Thoracic aorta (tissue), 2 donors: ENCODE data around the gene TLR5. TPM values are rescaled to one million over a fixed set of nuclear protein-coding genes. Genes with fewer than 3 reads are reported as not detected.
"Not testable (repeated sequence)": the region's sequence is repeated elsewhere in the genome, so short reads cannot be mapped to it uniquely, and the experiment has no call there.

Source experiments
- ATAC-seq: fragments of 150-250 bp; one replicate; pipeline ENCODE4 v1.8.0; 2017; ENCODE audit warnings: low read depth; ENCODE audit not compliant: insufficient number of reproducible peaks, low FRiP score
- DNase-seq: peaks from one replicate; pipeline ENCODE4 v3.0.0-alpha.2; 2020; ENCODE audit warnings: low spot score
- H3K27ac ChIP-seq, 2 donors: fragments of 200-600 bp; sonication (generic); 1 replicate in 1 of 2; 2 replicates in 1 of 2; pipeline ENCODE4 v1.5.1; 2016; ENCODE audit warnings: mild to moderate bottlenecking in 2 of 2, moderate library complexity in 2 of 2
- H3K27me3 ChIP-seq: fragments of 200-600 bp; sonication (generic); replicated peaks from 2 replicates; pipeline ENCODE4 v1.6.0; 2016; ENCODE audit warnings: mild to moderate bottlenecking; ENCODE audit not compliant: insufficient read depth
- H3K36me3 ChIP-seq: fragments of 200-600 bp; sonication (generic); one replicate; pipeline ENCODE4 v1.5.1; 2016
- H3K4me1 ChIP-seq, 2 donors: fragments of 200-600 bp; sonication (generic); 1 replicate in 1 of 2; 2 replicates in 1 of 2; pipeline versions ENCODE4 v1.5.1 to v1.6.0; 2016; ENCODE audit warnings: low read depth in 2 of 2, mild to moderate bottlenecking in 1 of 2; ENCODE audit not compliant: control insufficient read depth in 1 of 2
- H3K4me3 ChIP-seq: fragments of 200-600 bp; sonication (generic); 2 replicates; pipeline ENCODE4 v1.5.1; 2016; ENCODE audit warnings: mild to moderate bottlenecking
- H3K9me3 ChIP-seq: fragments of 200-600 bp; sonication (generic); 2 replicates; pipeline ENCODE4 v1.5.1; 2016
- total RNA-seq, 2 donors: library from RNA; depleted of rRNA; stranded (reverse); fragments of >200 nt; gene quantifications; one replicate each; pipeline versions ENCODE4 v1.1.0 to v1.2.3, GENCODE V29; 2016
- TF ChIP-seq, protein P1 (sequence below): fragments of 200-600 bp; sonication (generic); IDR thresholded peaks from one replicate; pipeline ENCODE4 v1.5.1; 2019; ENCODE audit warnings: antibody characterized with exemption

Gene TLR5
- total RNA-seq, 2 donors from 2014 or later, result 5.4 to 20.2 TPM

DNA sequence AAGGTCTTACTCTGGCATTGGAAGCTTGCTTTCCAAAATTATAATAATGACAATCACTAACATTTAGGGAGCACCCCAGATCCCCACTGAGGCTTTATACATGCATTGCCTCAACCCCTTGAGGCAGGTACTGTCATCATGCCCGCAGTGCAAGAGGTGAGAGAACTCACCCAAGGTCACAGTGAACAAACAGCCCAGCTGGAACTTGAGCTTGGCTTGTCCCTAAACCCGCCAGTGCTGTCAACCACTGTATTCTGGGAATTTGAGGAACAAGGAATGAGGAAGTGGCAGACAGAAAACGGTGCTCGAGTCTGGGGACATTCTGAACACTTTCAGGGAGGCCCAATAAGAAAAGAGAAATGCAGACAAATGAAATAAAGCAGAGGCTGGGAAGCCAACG is 34.6 kb upstream of the TLR5 start:
- no peak for DNase-seq
- H3K27me3 ChIP-seq, result no peaks in the 10 kb centered on the region
- H3K27ac ChIP-seq, result no peak overlapping the region
- H3K9me3 ChIP-seq, result no peaks in the 10 kb centered on the region
- H3K4me1 ChIP-seq, result peaks cover 5 to 7% of the 10 kb centered on the region in 2 donors
- TF ChIP-seq, protein P1, sequence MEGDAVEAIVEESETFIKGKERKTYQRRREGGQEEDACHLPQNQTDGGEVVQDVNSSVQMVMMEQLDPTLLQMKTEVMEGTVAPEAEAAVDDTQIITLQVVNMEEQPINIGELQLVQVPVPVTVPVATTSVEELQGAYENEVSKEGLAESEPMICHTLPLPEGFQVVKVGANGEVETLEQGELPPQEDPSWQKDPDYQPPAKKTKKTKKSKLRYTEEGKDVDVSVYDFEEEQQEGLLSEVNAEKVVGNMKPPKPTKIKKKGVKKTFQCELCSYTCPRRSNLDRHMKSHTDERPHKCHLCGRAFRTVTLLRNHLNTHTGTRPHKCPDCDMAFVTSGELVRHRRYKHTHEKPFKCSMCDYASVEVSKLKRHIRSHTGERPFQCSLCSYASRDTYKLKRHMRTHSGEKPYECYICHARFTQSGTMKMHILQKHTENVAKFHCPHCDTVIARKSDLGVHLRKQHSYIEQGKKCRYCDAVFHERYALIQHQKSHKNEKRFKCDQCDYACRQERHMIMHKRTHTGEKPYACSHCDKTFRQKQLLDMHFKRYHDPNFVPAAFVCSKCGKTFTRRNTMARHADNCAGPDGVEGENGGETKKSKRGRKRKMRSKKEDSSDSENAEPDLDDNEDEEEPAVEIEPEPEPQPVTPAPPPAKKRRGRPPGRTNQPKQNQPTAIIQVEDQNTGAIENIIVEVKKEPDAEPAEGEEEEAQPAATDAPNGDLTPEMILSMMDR, result no peak
- no peak for ATAC-seq
- H3K4me3 ChIP-seq, result no peak overlapping the region
- H3K36me3 ChIP-seq, result no peaks in the 10 kb centered on the region

DNA sequence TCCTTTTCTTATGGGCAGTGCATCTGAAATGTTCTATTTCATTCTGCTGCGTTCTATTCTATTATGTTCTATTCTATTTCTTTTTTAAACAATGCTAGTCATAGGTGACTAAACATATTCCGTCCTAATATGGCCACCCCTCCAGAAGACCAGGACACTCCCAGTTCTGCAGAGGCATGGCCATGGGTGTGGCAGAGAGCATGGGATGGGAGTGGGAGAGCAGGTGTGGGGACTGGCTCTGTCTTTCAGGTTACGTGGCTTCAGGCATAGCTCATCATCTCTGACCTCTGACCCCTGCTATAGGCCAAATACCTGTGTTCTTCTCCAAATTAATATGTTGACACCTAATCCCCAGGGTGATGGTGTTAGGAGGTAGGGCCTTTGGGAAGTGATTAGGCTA is 33.4 kb upstream of the TLR5 start:
- H3K36me3 ChIP-seq, result no peaks in the 10 kb centered on the region
- no peaks in the 10 kb centered on the region for H3K9me3 ChIP-seq
- no peak for DNase-seq
- TF ChIP-seq, protein P1, result no peak
- H3K4me1 ChIP-seq, result peaks cover 5 to 7% of the 10 kb centered on the region in 2 donors
- no peak for ATAC-seq
- H3K4me3 ChIP-seq, result no peak overlapping the region
- no peaks in the 10 kb centered on the region for H3K27me3 ChIP-seq
- peak overlapping the region in 1 of 2 donors; percentile 10 for H3K27ac ChIP-seq

DNA sequence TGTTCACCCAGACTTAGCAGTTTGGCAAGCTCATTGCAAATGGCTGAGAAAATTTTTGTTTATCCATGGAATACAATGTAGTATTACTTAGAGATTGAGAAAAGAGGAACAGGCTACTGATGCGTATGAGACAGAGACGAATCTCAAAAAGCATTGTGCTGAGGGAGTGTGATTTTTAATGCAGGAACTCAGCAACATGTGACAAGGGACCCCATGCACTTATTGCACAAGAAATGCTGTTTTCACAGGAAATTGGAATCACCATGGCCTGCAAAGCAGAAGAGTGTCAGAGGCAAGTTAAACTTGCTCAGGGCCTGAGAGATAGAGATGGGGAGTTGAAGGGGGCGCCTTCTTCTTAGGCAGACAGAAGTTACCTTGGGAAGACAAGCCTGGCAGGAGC is 32.6 kb upstream of the TLR5 start:
- Histone ChIP-seq H3K36me3 (no peaks in the 10 kb centered on the region), H3K4me3 (no peak overlapping the region), H3K4me1 (peaks cover 5 to 7% of the 10 kb centered on the region in 2 donors), H3K9me3 (no peaks in the 10 kb centered on the region), H3K27me3 (no peaks in the 10 kb centered on the region), H3K27ac (peak overlapping the region in 1 of 2 donors; percentile 15)
- TF ChIP-seq, protein P1, result no peak
- ATAC-seq, result no peak
- DNase-seq, result no peak

DNA sequence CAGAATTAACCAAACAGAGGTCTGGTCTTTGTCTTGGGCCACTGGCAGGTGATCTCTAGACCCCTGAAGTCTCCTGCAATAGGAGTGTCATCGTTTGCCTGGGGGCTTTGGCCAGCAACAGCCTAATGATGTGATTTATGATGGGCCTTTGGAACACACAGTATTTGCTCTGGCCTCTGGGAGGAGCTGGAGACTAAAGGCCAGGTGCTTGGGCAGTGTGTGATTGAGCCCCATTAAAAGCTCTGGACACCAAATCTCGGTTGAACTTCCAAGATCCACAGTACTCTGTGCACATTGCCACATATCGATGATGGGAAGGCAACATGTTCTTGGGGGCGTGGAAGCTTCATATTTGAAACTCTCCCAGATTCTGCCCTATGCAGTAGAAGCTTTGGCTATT is 32.0 kb upstream of the TLR5 start:
- no peaks in the 10 kb centered on the region for H3K36me3 ChIP-seq
- H3K27me3 ChIP-seq, result no peaks in the 10 kb centered on the region
- ATAC-seq (no peak), DNase-seq (no peak)
- peak overlapping the region in 1 of 2 donors; percentile 15 for H3K27ac ChIP-seq
- peaks cover 5 to 7% of the 10 kb centered on the region in 2 donors for H3K4me1 ChIP-seq
- no peaks in the 10 kb centered on the region for H3K9me3 ChIP-seq
- TF ChIP-seq, protein P1, result no peak
- H3K4me3 ChIP-seq, result no peak overlapping the region

DNA sequence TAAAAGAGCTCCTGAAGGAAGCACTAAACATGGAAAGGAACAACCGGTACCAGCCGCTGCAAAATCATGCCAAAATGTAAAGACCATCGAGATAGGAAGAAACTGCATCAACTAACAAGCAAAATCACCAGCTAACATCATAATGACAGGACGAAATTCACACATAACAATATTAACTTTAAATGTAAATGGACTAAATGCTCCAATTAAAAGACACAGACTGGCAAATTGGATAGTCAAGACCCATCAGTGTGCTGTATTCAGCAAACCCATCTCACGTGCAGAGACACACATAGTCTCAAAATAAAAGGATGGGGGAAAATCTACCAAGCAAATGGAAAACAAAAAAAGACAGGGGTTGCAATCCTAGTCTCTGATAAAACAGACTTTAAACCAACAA is 26.4 kb upstream of the TLR5 start:
- H3K36me3 ChIP-seq, H3K27ac ChIP-seq, H3K4me1 ChIP-seq, ATAC-seq, H3K27me3 ChIP-seq, H3K4me3 ChIP-seq, H3K9me3 ChIP-seq, DNase-seq: not testable (repeated sequence)

DNA sequence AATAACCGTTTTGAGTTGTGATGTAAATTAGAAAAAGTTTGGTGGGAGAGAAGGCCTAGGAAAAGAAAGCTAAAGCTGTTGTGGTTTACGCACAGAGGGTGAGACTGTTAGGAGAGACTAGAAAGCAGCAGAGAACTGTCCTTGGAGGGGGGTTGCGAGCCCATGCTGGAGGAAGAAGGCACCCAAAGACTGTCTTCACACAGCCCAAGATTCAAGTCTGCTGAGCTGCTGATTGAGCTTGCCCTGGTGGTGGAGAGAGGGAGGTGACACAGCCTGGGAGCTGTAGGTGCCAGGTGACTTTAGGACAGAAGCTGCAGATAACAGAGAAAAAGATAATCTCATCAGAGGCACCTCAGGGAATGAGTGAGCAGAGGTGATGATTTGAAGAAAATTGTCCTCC is 18.3 kb upstream of the TLR5 start:
- ATAC-seq (no peak), DNase-seq (no peak)
- Histone ChIP-seq H3K36me3 (no peaks in the 10 kb centered on the region), H3K9me3 (no peaks in the 10 kb centered on the region), H3K4me3 (no peak overlapping the region), H3K27me3 (no peaks in the 10 kb centered on the region), H3K4me1 (no peaks in the 10 kb centered on the region), H3K27ac (no peak overlapping the region)
- TF ChIP-seq, protein P1, result no peak
